WI38 (cell line): Measurements from ENCODE around the gene METTL18.
A peak's percentile ranks its signal among the peaks of the same experiment; 100 is the strongest.

Experiments
- H3K4me3 ChIP-seq: 2 replicates; pipeline ENCODE4 v1.5.1; 2011; ENCODE audit warnings: low read depth, mild to moderate bottlenecking, control low read depth, low read length
- CTCF ChIP-seq: IDR thresholded peaks from 2 replicates; pipeline ENCODE4 v1.5.1; 2012; ENCODE audit warnings: low read depth, mild to moderate bottlenecking, control low read depth, low read length

The METTL18 gene

DNA sequence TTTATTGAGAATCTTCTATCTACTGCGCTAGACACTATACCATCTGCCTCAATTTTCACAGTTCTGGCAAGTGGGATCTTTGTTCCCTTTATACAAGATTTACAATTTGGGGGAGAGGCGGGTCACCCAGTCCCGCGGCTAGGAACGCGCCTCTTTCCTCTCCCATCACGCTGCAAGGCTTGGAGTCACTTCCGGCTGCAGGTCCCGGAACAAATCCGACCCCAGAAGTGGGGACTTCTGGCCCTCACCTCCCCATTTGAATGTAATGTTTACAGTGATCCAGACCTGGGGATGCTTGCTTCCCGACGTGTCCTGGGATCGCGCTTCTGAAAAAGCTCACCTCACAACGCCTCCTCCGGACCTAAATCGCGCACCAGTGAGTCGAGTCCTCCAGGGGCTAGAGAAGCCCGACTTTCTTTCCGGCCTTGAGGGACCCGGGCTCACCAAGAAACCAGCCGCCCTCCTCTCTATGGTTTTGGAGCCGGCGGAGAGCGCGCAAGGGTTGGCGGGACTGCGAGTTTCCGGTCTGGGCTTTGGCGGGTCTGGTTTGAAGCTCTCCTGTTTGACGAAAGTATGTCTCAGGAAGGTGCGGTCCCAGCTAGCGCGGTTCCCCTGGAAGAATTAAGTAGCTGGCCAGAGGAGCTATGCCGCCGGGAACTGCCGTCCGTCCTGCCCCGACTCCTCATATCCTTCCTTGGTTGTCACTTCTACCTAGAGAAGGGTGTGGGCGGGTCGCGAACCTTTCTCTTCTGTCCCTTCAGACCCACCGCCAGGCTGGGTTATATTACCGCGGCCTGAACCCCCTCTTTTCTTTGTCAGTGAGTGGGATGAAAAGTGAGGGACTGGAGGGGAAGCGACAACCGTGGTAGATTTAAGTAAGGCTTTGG lies at the start of gene METTL18:
METTL18 (minus strand) TSS at position 378 of the 887 bp plus-strand sequence. CDS start 1,212 bp downstream, outside the sequence.
- TF ChIP-seq CTCF = no peak
- H3K4me3 ChIP-seq = peak within 1 kb of the TSS; percentile 90

- no peak overlapping the region for H3K4me3 ChIP-seq
- TF ChIP-seq CTCF = no peak
Observed at GRCh38 chr1:169838942-169839341, 44.2 kb upstream of the METTL18 start.

DNA sequence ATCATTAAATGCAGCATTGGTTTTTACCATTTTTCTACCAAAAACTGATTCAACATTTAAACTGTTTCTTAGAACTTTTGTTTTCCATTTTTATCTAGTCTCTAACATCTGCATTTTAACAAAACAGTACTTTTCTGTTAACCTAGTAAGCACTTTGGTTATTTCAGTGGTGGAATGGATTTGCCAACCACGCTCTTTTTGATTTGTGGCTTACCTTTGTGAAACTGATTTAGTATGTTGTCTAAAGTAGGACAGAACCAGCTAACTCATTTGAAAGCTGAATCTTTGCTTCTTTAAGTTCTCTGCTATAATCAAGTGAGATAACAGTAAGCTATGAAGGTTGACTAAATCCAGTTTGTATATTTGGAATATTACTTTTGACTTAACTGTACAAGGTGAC lies 41.5 kb upstream of the METTL18 start:
- TF ChIP-seq CTCF = no peak
- no peak overlapping the region for H3K4me3 ChIP-seq

- TF ChIP-seq CTCF = no peak
- no peak overlapping the region for H3K4me3 ChIP-seq
Observed at GRCh38 chr1:169835647-169836046, 40.9 kb upstream of the METTL18 start.

GRCh38 chr1:169834869-169835268 lies 40.2 kb upstream of the METTL18 start:
- no peak for TF ChIP-seq CTCF
- H3K4me3 ChIP-seq = no peak overlapping the region

GRCh38 chr1:169833179-169833901 lies 38.6 kb upstream of the METTL18 start:
- TF ChIP-seq CTCF = no peak
- no peak overlapping the region for H3K4me3 ChIP-seq

GRCh38 chr1:169829671-169830070 lies 35.0 kb upstream of the METTL18 start:
- TF ChIP-seq CTCF = no peak
- H3K4me3 ChIP-seq = no peak overlapping the region
